ENCODE results near the gene MED1. TPM values are rescaled to one million over a fixed set of nuclear protein-coding genes. Genes with fewer than 3 reads are reported as not detected.

The MED1 gene
- polyA plus RNA-seq, 1 of the 3 experiments (the other 2 are of a cell fraction) = 12.3 TPM

DNA sequence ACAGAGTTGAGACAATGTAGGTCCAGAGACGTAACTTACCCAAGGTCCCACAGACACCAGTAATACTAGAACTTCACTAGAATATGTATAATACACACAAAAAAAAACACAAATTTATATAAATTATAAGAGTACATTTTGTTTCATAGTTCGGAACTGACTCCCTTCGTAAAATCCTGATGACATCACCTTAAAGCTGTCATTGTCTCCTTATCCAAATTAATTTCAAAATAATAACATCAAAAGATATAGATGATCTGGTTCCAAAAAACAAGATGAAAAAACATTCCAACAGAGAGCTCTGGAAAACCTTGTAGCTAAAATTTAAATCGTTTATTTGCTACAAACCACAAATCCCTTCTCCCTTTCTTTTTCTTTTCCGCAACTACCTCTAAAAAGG, 59.6 kb downstream of the MED1 start (continued):
- TF ChIP-seq, protein P1, sequence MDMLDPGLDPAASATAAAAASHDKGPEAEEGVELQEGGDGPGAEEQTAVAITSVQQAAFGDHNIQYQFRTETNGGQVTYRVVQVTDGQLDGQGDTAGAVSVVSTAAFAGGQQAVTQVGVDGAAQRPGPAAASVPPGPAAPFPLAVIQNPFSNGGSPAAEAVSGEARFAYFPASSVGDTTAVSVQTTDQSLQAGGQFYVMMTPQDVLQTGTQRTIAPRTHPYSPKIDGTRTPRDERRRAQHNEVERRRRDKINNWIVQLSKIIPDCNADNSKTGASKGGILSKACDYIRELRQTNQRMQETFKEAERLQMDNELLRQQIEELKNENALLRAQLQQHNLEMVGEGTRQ (IDR thresholded peaks at IDR 0.05; ENCODE audit: borderline replicate concordance, low read depth, low read length) = no peak
- no peak for TF ChIP-seq MXI1 (IDR thresholded peaks at IDR 0.05; ENCODE audit: low read depth, low read length)
- TF ChIP-seq JUND (IDR thresholded peaks at IDR 0.05) = no peak
- TF ChIP-seq EP300 (IDR thresholded peaks at IDR 0.05; ENCODE audit: borderline replicate concordance in 1 of 2, low read depth in 1 of 2, low read length in 1 of 2) = no peak
- no peak for TF ChIP-seq POLR2AphosphoS5 (IDR thresholded peaks at IDR 0.05; ENCODE audit: low read depth, low read length)
- no peak for TF ChIP-seq YY1 (IDR thresholded peaks at IDR 0.05; ENCODE audit: low read depth)
- no peak for TF ChIP-seq ELF1 (IDR thresholded peaks at IDR 0.05)
- no peak for TF ChIP-seq NFIC (IDR thresholded peaks at IDR 0.05; ENCODE audit: borderline replicate concordance)
- TF ChIP-seq, protein P2, sequence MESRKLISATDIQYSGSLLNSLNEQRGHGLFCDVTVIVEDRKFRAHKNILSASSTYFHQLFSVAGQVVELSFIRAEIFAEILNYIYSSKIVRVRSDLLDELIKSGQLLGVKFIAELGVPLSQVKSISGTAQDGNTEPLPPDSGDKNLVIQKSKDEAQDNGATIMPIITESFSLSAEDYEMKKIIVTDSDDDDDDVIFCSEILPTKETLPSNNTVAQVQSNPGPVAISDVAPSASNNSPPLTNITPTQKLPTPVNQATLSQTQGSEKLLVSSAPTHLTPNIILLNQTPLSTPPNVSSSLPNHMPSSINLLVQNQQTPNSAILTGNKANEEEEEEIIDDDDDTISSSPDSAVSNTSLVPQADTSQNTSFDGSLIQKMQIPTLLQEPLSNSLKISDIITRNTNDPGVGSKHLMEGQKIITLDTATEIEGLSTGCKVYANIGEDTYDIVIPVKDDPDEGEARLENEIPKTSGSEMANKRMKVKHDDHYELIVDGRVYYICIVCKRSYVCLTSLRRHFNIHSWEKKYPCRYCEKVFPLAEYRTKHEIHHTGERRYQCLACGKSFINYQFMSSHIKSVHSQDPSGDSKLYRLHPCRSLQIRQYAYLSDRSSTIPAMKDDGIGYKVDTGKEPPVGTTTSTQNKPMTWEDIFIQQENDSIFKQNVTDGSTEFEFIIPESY (IDR thresholded peaks at IDR 0.05; ENCODE audit: borderline replicate concordance, low read depth) = no peak

DNA sequence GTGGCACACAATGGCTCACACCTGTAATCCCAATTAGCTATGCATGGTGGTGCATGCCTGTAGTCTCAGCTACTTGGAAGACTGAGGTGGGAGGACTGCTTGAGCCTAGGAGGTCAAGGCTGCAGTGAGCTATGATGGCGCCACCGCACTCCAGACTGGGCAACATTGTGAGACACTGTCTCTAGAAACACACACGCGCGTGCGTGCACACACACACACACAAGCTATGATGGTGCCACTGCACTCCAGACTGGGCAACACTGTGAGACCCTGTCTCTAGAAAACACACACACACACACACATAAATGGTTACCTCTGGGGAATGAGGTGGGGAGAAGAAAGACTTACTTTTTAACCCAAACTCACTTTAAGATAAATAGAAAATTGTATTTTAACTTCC, 66.0 kb downstream of the MED1 start:
- Histone ChIP-seq H3K9ac (no peak overlapping the region), H3K4me3 (ENCODE audit: low read depth in 2 of 2, low read length in 1 of 2) (no peak overlapping the region), H3K9me2 (no peaks in the 10 kb centered on the region), H3K27ac (ENCODE audit: low read depth in 2 of 2, low read length in 1 of 2) (no peak overlapping the region), H3K36me3 (replicated peaks in 1 of 2; ENCODE audit: control insufficient read depth in 1 of 2, insufficient read depth in 2 of 2, low read length in 1 of 2) (peaks cover 0 to 8% of the 10 kb centered on the region in 2 experiments), H3K4me1 (ENCODE audit: control insufficient read depth in 1 of 2, insufficient read depth in 2 of 2, low read depth in 1 of 2, low read length in 1 of 2) (no peaks in the 10 kb centered on the region), H2AFZ (ENCODE audit: low read depth) (no peak overlapping the region), H3K27me3 (ENCODE audit: insufficient read depth) (no peaks in the 10 kb centered on the region), H3K4me2 (no peak overlapping the region), H3K79me2 (ENCODE audit: insufficient read depth) (peaks cover 18% of the 10 kb centered on the region), H3F3A (replicated peaks; ENCODE audit: insufficient read depth) (no peaks in the 10 kb centered on the region), H4K20me1 (ENCODE audit: insufficient read depth) (peaks cover 12% of the 10 kb centered on the region; the same call in 1 of the 2 replicates), H3K9me3 (no peaks in the 10 kb centered on the region)
- TF ChIP-seq, protein P1 (IDR thresholded peaks at IDR 0.05; ENCODE audit: borderline replicate concordance, low read depth, low read length) = no peak
- TF ChIP-seq NFIC (IDR thresholded peaks at IDR 0.05; ENCODE audit: borderline replicate concordance) = no peak
- ChIA-PET CTCF (no interaction called here), POLR2A (no interaction called here)
- DNase-seq = no peak
- WGBS (ENCODE audit: low lambda C conversion rate) = 91% methylated on average over 6 of the region's 6 CpGs

DNA sequence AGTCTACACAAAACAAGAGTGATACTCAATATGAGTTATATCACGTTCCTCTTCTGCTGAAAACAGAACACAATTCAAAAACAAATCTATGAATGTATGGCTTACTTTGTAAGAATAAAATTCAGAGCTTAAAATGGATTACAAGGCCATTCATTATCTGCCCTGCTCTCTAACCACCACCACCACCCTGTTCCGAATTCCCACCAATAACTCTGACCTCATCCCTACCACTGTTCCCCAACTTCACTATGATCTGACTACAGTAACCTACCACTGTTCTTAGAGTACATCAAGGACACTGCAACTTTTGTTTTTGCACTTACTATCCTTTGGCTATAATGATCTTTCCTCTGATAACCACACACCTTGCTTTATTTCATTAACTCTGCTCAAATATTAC, 70.9 kb downstream of the MED1 start:
- Histone ChIP-seq H3F3A (replicated peaks; ENCODE audit: insufficient read depth) (no peaks in the 10 kb centered on the region), H3K9me3 (no peaks in the 10 kb centered on the region), H2AFZ (ENCODE audit: low read depth) (no peak overlapping the region), H4K20me1 (ENCODE audit: insufficient read depth) (peaks cover 8% of the 10 kb centered on the region; the same call in 1 of the 2 replicates), H3K9ac (no peak overlapping the region), H3K36me3 (replicated peaks in 1 of 2; ENCODE audit: control insufficient read depth in 1 of 2, insufficient read depth in 2 of 2, low read length in 1 of 2) (no peaks in the 10 kb centered on the region), H3K27ac (ENCODE audit: low read depth in 2 of 2, low read length in 1 of 2) (no peak overlapping the region), H3K9me2 (no peaks in the 10 kb centered on the region), H3K27me3 (ENCODE audit: insufficient read depth) (no peaks in the 10 kb centered on the region), H3K79me2 (ENCODE audit: insufficient read depth) (peaks cover 10% of the 10 kb centered on the region; the same call in 1 of the 2 replicates), H3K4me1 (ENCODE audit: control insufficient read depth in 1 of 2, insufficient read depth in 2 of 2, low read depth in 1 of 2, low read length in 1 of 2) (no peaks in the 10 kb centered on the region), H3K4me3 (ENCODE audit: low read depth in 2 of 2, low read length in 1 of 2) (no peak overlapping the region), H3K4me2 (no peak overlapping the region)
- no peak for DNase-seq
- TF ChIP-seq RAD21 (IDR thresholded peaks at IDR 0.05; ENCODE audit: low read length) (no peak), JUND (IDR thresholded peaks at IDR 0.05) (no peak)
- ChIA-PET POLR2A (no interaction called here), CTCF (interaction anchor here (0.6 kb wide), 1 partner anchor 56 kb away, joined by 3 read pairs; no protein-coding TSS in a partner anchor)
- WGBS (ENCODE audit: low lambda C conversion rate) = 92% methylated on average over 2 of the region's 2 CpGs

Data from SK-N-SH (cell line).